ENCODE data around the gene SALL1. TPM values are rescaled to one million over a fixed set of nuclear protein-coding genes. Genes with fewer than 3 reads are reported as not detected.

SALL1 gene
- total and polyA plus RNA-seq, 2 of the 8 experiments (the other 6 are each of a cell fraction or from before 2014, with no cell fraction given), result 33.7 to 56.8 TPM

DNA sequence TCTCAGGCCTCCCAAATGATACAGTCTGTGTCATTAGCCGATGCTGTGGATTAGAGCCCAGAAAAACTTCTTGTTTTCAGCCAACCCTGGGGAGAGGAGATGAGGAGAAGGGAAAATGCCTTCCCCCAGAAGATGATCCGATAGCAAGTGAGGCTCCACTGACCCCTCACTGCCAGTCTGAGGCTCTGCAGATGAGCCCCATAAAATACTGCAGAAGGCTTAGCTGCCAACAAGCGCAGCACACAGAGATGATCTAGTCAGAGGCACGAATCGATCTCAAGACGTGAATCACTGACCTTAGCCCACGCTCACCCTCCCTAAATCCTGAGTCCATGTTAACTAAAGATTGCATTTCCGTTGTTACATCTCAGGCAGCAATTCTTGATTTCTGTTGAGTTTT is 31.5 kb downstream of the SALL1 start:
- H2BK5ac ChIP-seq (ENCODE audit: low read depth, low read length), result no peak overlapping the region
- no peak overlapping the region for H3K9ac ChIP-seq (replicated peaks in 1 of 4; ENCODE audit: extremely low read depth in 1 of 4, low read depth in 3 of 4, low read length in 3 of 4)
- 80% methylated on average over 8 of the region's 8 CpGs; no CpG with 5 or more reads in 1 of the 2 experiments for WGBS, 2 experiments (ENCODE audit: extremely low coverage in 1 of 2, insufficient coverage in 1 of 2, insufficient read length in 1 of 2, insufficient replicate concordance in 2 of 2, low coverage in 1 of 2, low lambda C conversion rate in 2 of 2, missing lambda C conversion rate in 1 of 2)
- POLR2A ChIA-PET (ENCODE audit: partially characterized antibody), result no interaction called here
- H4K20me1 ChIP-seq (replicated peaks in 1 of 2; ENCODE audit: control insufficient read depth in 1 of 2, insufficient read depth in 2 of 2, low read length in 2 of 2), result no peaks in the 10 kb centered on the region
- no peak for FAIRE-seq
- H3K27ac ChIP-seq (ENCODE audit: low read depth, low read length), result no peak overlapping the region
- no peak overlapping the region; the same call in 1 of the 2 replicates for H4K8ac ChIP-seq (ENCODE audit: extremely low read depth, insufficient read depth, low read length)
- no peak overlapping the region for H4K91ac ChIP-seq (replicated peaks; ENCODE audit: insufficient read length, low read length)
- no peak overlapping the region for H2BK12ac ChIP-seq (ENCODE audit: low read depth, low read length)
- H2BK120ac ChIP-seq (replicated peaks; ENCODE audit: low read depth, low read length), result no peak overlapping the region
- H3K18ac ChIP-seq (ENCODE audit: extremely low read depth, low read length), result no peak overlapping the region
- no peak for DNase-seq (ENCODE audit: low read depth in 1 of 2, low spot score in 2 of 2)
- H2AFZ ChIP-seq (ENCODE audit: low read length), result peak overlapping the region; percentile 32; the same call in 1 of the 2 replicates
- no peak overlapping the region for H3K56ac ChIP-seq (replicated peaks; ENCODE audit: insufficient read length, low read depth, low read length)
- no peak overlapping the region for H2BK15ac ChIP-seq (ENCODE audit: low read length)
- TF ChIP-seq RAD21 (IDR thresholded peaks at IDR 0.05 in 1 of 2, conservative IDR thresholded peaks at IDR 0.05 in 1 of 2; ENCODE audit: low read depth in 2 of 2, low read length in 2 of 2), result peak; percentile 25 to 46; a peak in 3 of 4 replicates
- TF ChIP-seq CTCF (IDR thresholded peaks at IDR 0.05; ENCODE audit: control extremely low read depth in 1 of 3, insufficient read depth in 1 of 3, low read depth in 1 of 3, low read length in 3 of 3), result peak in 1 of 3 experiments; percentile 26; a peak in 1 of 4 replicates
- TF ChIP-seq BCL11A (IDR thresholded peaks at IDR 0.05; ENCODE audit: low read depth in 2 of 2, low read length in 2 of 2), result no peak
- CTCF ChIA-PET (ENCODE audit: partially characterized antibody), result interaction anchor here (0.6 to 0.8 kb wide), 2 partner anchors 11 to 111 kb away, joined by 3 read pairs; no protein-coding TSS in a partner anchor
- H3K79me2 ChIP-seq (ENCODE audit: control insufficient read depth in 1 of 2, insufficient read depth in 2 of 2, low read length in 2 of 2), result no peaks in the 10 kb centered on the region
- no peak overlapping the region for H2BK20ac ChIP-seq (ENCODE audit: low read length)
- H3K79me1 ChIP-seq (ENCODE audit: low read depth, low read length), result no peaks in the 10 kb centered on the region
- H3K4ac ChIP-seq (replicated peaks; ENCODE audit: insufficient read length, low read depth, low read length), result no peak overlapping the region
- H3K36me3 ChIP-seq (ENCODE audit: control insufficient read depth in 2 of 4, insufficient read depth in 4 of 4, low read length in 3 of 4), result no peaks in the 10 kb centered on the region
- no peak overlapping the region for H3K4me3 ChIP-seq (ENCODE audit: extremely low read depth in 1 of 4, insufficient read depth in 2 of 4, low read depth in 3 of 4, low read length in 4 of 4)
- H4K5ac ChIP-seq (ENCODE audit: insufficient read length, low read depth, low read length), result no peak overlapping the region
- peaks cover 0 to under 1% (median 0%) of the 10 kb centered on the region in 4 experiments; a peak in 3 of 7 replicates for H3K27me3 ChIP-seq (replicated peaks in 1 of 4; ENCODE audit: control insufficient read depth in 3 of 4, extremely low read depth in 1 of 4, insufficient read depth in 3 of 4, low read length in 3 of 4)
- H3K23me2 ChIP-seq (ENCODE audit: low read depth, low read length), result no peaks in the 10 kb centered on the region
- H3K9me3 ChIP-seq (ENCODE audit: insufficient read depth in 2 of 2, low read depth in 1 of 2, low read length in 1 of 2), result no peaks in the 10 kb centered on the region
- no peak overlapping the region for H3K4me2 ChIP-seq (ENCODE audit: insufficient read depth in 1 of 2, low read depth in 2 of 2, low read length in 2 of 2)
- H3K4me1 ChIP-seq (replicated peaks in 1 of 4; ENCODE audit: control insufficient read depth in 3 of 4, insufficient read depth in 4 of 4, low read length in 3 of 4), result peaks cover 5 to 15% (median 10%) of the 10 kb centered on the region in 4 experiments
- no peak overlapping the region for H3K14ac ChIP-seq (ENCODE audit: insufficient read length)
- H3K23ac ChIP-seq (ENCODE audit: insufficient read length), result no peak overlapping the region
- H2AK5ac ChIP-seq (ENCODE audit: low read depth, low read length), result no peak overlapping the region

All from H1 (cell line).